ACC112 (cell line): ENCODE measurements around the gene UBE2B.
"Not testable (repeated sequence)": the region's sequence is repeated elsewhere in the genome, so short reads cannot be mapped to it uniquely, and the experiment has no call there.

Experiments used
- H2AFZ ChIP-seq: fragments of 200-600 bp; sonication (generic); one replicate; pipeline ENCODE4 v1.6.0; 2017; ENCODE audit warnings: antibody characterized with exemption, low read length; ENCODE audit not compliant: unreplicated experiment
- H3K27ac ChIP-seq: fragments of 200-600 bp; sonication (generic); 2 replicates; pipeline ENCODE4 v1.5.1; 2014; ENCODE audit warnings: low read depth, mild to moderate bottlenecking, antibody characterized with exemption, low read length, moderate library complexity
- H3K27me3 ChIP-seq: fragments of 200-600 bp; sonication (generic); 2 replicates; pipeline ENCODE4 v1.6.1; 2014; ENCODE audit warnings: mild to moderate bottlenecking, antibody characterized with exemption, low read length, moderate library complexity, mixed read lengths; ENCODE audit not compliant: insufficient read depth
- H3K36me3 ChIP-seq: fragments of 200-600 bp; sonication (generic); 2 replicates; pipeline ENCODE4 v1.6.1; 2016; ENCODE audit warnings: mild to moderate bottlenecking, antibody characterized with exemption, low read length, moderate library complexity, mixed read lengths; ENCODE audit not compliant: insufficient read depth
- H3K4me1 ChIP-seq: fragments of 200-600 bp; sonication (generic); one replicate; pipeline ENCODE4 v1.6.1; 2016; ENCODE audit warnings: low read length, mixed read lengths; ENCODE audit not compliant: insufficient read depth, unreplicated experiment, control insufficient read depth
- H3K4me3 ChIP-seq: fragments of 200-600 bp; sonication (generic); 2 replicates; pipeline ENCODE4 v1.5.1; 2014; ENCODE audit warnings: mild to moderate bottlenecking, low read depth, low read length
- H3K79me2 ChIP-seq: fragments of 200-600 bp; sonication (generic); one replicate; pipeline ENCODE4 v1.6.0; 2016; ENCODE audit warnings: low read length; ENCODE audit not compliant: control insufficient read depth, unreplicated experiment, insufficient read depth

Gene UBE2B

GRCh38 chr5:134371834-134372340, 518 bp downstream of the UBE2B start:
- Histone ChIP-seq H3K4me1 (peaks cover 6% of the 10 kb centered on the region), H2AFZ (peak overlapping the region; percentile 70), H3K4me3 (peak overlapping the region; percentile 98), H3K27ac (peak overlapping the region; percentile 95), H3K36me3 (peaks cover 13% of the 10 kb centered on the region), H3K79me2 (peaks cover 58% of the 10 kb centered on the region), H3K27me3 (no peaks in the 10 kb centered on the region)

GRCh38 chr5:134373633-134374032, 2.3 kb downstream of the UBE2B start:
- H3K4me1 ChIP-seq, H3K4me3 ChIP-seq, H3K27me3 ChIP-seq, H2AFZ ChIP-seq, H3K27ac ChIP-seq: not testable (repeated sequence)
- Histone ChIP-seq H3K79me2 (peaks cover 68% of the 10 kb centered on the region), H3K36me3 (peaks cover 20% of the 10 kb centered on the region)

- H3K4me1 ChIP-seq, result peaks cover 6% of the 10 kb centered on the region
Measured at GRCh38 chr5:134374232-134374631, 2.9 kb downstream of the UBE2B start.

GRCh38 chr5:134380346-134380745, 9.0 kb downstream of the UBE2B start:
- Histone ChIP-seq H3K27ac (no peak overlapping the region), H3K36me3 (peaks cover 30% of the 10 kb centered on the region), H2AFZ (no peak overlapping the region), H3K27me3 (no peaks in the 10 kb centered on the region), H3K4me3 (no peak overlapping the region), H3K4me1 (no peaks in the 10 kb centered on the region), H3K79me2 (peaks cover 27% of the 10 kb centered on the region)

More at GRCh38 chr5:134374232-134374631, 2.9 kb downstream of the UBE2B start:
- no peak overlapping the region for H3K27ac ChIP-seq
- peaks cover 68% of the 10 kb centered on the region for H3K79me2 ChIP-seq
- H3K36me3 ChIP-seq, result peaks cover 20% of the 10 kb centered on the region
- H3K4me3 ChIP-seq, result no peak overlapping the region
- no peak overlapping the region for H2AFZ ChIP-seq
- no peaks in the 10 kb centered on the region for H3K27me3 ChIP-seq

- not testable (repeated sequence) for H3K27ac ChIP-seq, H3K27me3 ChIP-seq, H2AFZ ChIP-seq, H3K4me1 ChIP-seq, H3K4me3 ChIP-seq
- H3K36me3 ChIP-seq, result peaks cover 25% of the 10 kb centered on the region
- H3K79me2 ChIP-seq, result peaks cover 12% of the 10 kb centered on the region
Measured at GRCh38 chr5:134382204-134382603, 10.8 kb downstream of the UBE2B start.

- Histone ChIP-seq H3K4me3 (no peak overlapping the region), H2AFZ (no peak overlapping the region), H3K27me3 (no peaks in the 10 kb centered on the region), H3K4me1 (no peaks in the 10 kb centered on the region), H3K27ac (no peak overlapping the region), H3K79me2 (peaks cover 5% of the 10 kb centered on the region), H3K36me3 (peaks cover 28% of the 10 kb centered on the region)
Measured at GRCh38 chr5:134383980-134384697, 12.8 kb downstream of the UBE2B start.

- no peak overlapping the region for H2AFZ ChIP-seq
- H3K4me3 ChIP-seq, result no peak overlapping the region
- H3K27ac ChIP-seq, result no peak overlapping the region
- H3K4me1 ChIP-seq, result peaks cover 10% of the 10 kb centered on the region
- H3K36me3 ChIP-seq, result peaks cover 45% of the 10 kb centered on the region
- H3K79me2 ChIP-seq, result peaks cover 3% of the 10 kb centered on the region
- no peaks in the 10 kb centered on the region for H3K27me3 ChIP-seq
Measured at GRCh38 chr5:134387443-134387842, 16.1 kb downstream of the UBE2B start.

GRCh38 chr5:134392301-134392700, 20.9 kb downstream of the UBE2B start:
- Histone ChIP-seq H3K4me3 (no peak overlapping the region), H3K36me3 (peaks cover 50% of the 10 kb centered on the region), H3K4me1 (peaks cover 25% of the 10 kb centered on the region), H3K27me3 (no peaks in the 10 kb centered on the region), H3K27ac (no peak overlapping the region), H2AFZ (no peak overlapping the region), H3K79me2 (no peaks in the 10 kb centered on the region)

- Histone ChIP-seq H3K27ac (no peak overlapping the region), H3K79me2 (no peaks in the 10 kb centered on the region), H3K27me3 (no peaks in the 10 kb centered on the region), H3K4me3 (no peak overlapping the region), H3K4me1 (peaks cover 25% of the 10 kb centered on the region), H2AFZ (no peak overlapping the region), H3K36me3 (peaks cover 43% of the 10 kb centered on the region)
Measured at GRCh38 chr5:134394932-134395331, 23.6 kb downstream of the UBE2B start.

- Histone ChIP-seq H3K4me3 (no peak overlapping the region), H2AFZ (no peak overlapping the region), H3K27me3 (no peaks in the 10 kb centered on the region), H3K79me2 (no peaks in the 10 kb centered on the region), H3K27ac (no peak overlapping the region), H3K4me1 (peaks cover 25% of the 10 kb centered on the region), H3K36me3 (peaks cover 31% of the 10 kb centered on the region)
Measured at GRCh38 chr5:134396274-134396673, 24.9 kb downstream of the UBE2B start.

- Histone ChIP-seq H2AFZ (no peak overlapping the region), H3K79me2 (no peaks in the 10 kb centered on the region), H3K4me3 (no peak overlapping the region), H3K36me3 (peaks cover 27% of the 10 kb centered on the region), H3K27ac (no peak overlapping the region), H3K4me1 (peaks cover 18% of the 10 kb centered on the region), H3K27me3 (no peaks in the 10 kb centered on the region)
Measured at GRCh38 chr5:134397196-134397595, 25.8 kb downstream of the UBE2B start.
